WTC11 (cell line): ENCODE results near the gene MCF2L2. TPM values are rescaled to one million over a fixed set of nuclear protein-coding genes. Genes with fewer than 3 reads are reported as not detected.

Source experiments
- ATAC-seq: fragments of 200-7000 bp; cut with Tn5 transposase; 2 replicates; pipeline ENCODE4 v1.10.0; 2021; ENCODE audit warnings: mild to moderate bottlenecking, moderate library complexity
- CTCF ChIA-PET: fragments of 300-600 bp; sonication (Branson Sonifier 250); formaldehyde crosslinking; loops from one replicate; lab custom pipeline; 2021; ENCODE audit warnings: antibody characterized with exemption; lab: Charles Lee
- POLR2A ChIA-PET: fragments of 350-600 bp; sonication (Branson Sonifier 250); formaldehyde crosslinking; loops from one replicate; lab custom pipeline; 2021; ENCODE audit warnings: antibody characterized with exemption; lab: Charles Lee
- DNase-seq: peaks from one replicate; pipeline ENCODE4 v3.0.0; 2021; ENCODE audit warnings: low spot score
- H3K27ac Mint-ChIP-seq: 2 replicates; pipeline ENCODE4 v1.8.0; 2021; ENCODE audit warnings: mixed read lengths
- H3K27me3 Mint-ChIP-seq: 2 replicates; pipeline ENCODE4 v1.8.0; 2021; ENCODE audit warnings: low read depth, mild to moderate bottlenecking, moderate library complexity, mixed read lengths
- H3K36me3 Mint-ChIP-seq: 2 replicates; pipeline ENCODE4 v1.8.0; 2021; ENCODE audit warnings: mixed read lengths
- H3K4me1 Mint-ChIP-seq: 2 replicates; pipeline ENCODE4 v1.8.0; 2022; ENCODE audit warnings: mixed read lengths
- H3K4me3 Mint-ChIP-seq: 2 replicates; pipeline ENCODE4 v1.8.0; 2021; ENCODE audit warnings: mild to moderate bottlenecking, moderate library complexity, mixed read lengths
- H3K9me3 Mint-ChIP-seq: 2 replicates; pipeline ENCODE4 v1.8.0; 2021; ENCODE audit warnings: mixed read lengths
- AR ChIP-seq: fragments of 250-450 bp; sonication (Bioruptor Pico); IDR thresholded peaks from 2 replicates; pipeline ENCODE4 v1.9.0; 2021; ENCODE audit warnings: mild to moderate bottlenecking
- ATF3 ChIP-seq: sonication (generic); formaldehyde crosslinking; conservative IDR thresholded peaks from 2 replicates; pipeline ENCODE4 v1.8.1; 2022; ENCODE audit warnings: mild to moderate bottlenecking, missing genetic modification reagents
- CBFB ChIP-seq: sonication (generic); formaldehyde crosslinking; IDR thresholded peaks from 2 replicates; pipeline ENCODE4 v1.8.1; 2022; ENCODE audit warnings: mild to moderate bottlenecking, low read depth, missing genetic modification reagents
- CREB1 ChIP-seq: sonication (generic); formaldehyde crosslinking; IDR thresholded peaks from 2 replicates; pipeline ENCODE4 v1.8.0; 2023; ENCODE audit warnings: mild to moderate bottlenecking, missing genetic modification reagents
- E2F5 ChIP-seq: sonication (generic); formaldehyde crosslinking; IDR thresholded peaks from 2 replicates; pipeline ENCODE4 v1.8.1; 2022; ENCODE audit warnings: mild to moderate bottlenecking, moderate library complexity, missing genetic modification reagents
- ELF4 ChIP-seq: sonication (generic); formaldehyde crosslinking; IDR thresholded peaks from 2 replicates; pipeline ENCODE4 v1.8.1; 2022; ENCODE audit warnings: low read depth, mild to moderate bottlenecking, moderate library complexity, missing genetic modification reagents
- IRF1 ChIP-seq: sonication (generic); formaldehyde crosslinking; IDR thresholded peaks from 2 replicates; pipeline ENCODE4 v1.8.0; 2023; ENCODE audit warnings: missing genetic modification reagents
- JAZF1 ChIP-seq: fragments of 250-450 bp; sonication (Bioruptor Pico); IDR thresholded peaks from 2 replicates; pipeline ENCODE4 v1.9.0; 2021; ENCODE audit warnings: moderate library complexity, mild to moderate bottlenecking, inconsistent platforms
- KAT7 ChIP-seq: sonication (generic); formaldehyde crosslinking; IDR thresholded peaks from 2 replicates; pipeline ENCODE4 v1.8.1; 2023; ENCODE audit warnings: missing genetic modification reagents, mild to moderate bottlenecking, borderline replicate concordance
- NFATC4 ChIP-seq: fragments of 250-450 bp; sonication (Bioruptor Pico); IDR thresholded peaks from 2 replicates; pipeline ENCODE4 v1.9.0; 2021; ENCODE audit warnings: mild to moderate bottlenecking
- NFE2L1 ChIP-seq: sonication (generic); formaldehyde crosslinking; IDR thresholded peaks from 2 replicates; pipeline ENCODE4 v1.8.1; 2023; ENCODE audit warnings: missing genetic modification reagents
- PRDM15 ChIP-seq: sonication (generic); formaldehyde crosslinking; IDR thresholded peaks from 2 replicates; pipeline ENCODE4 v1.8.0; 2022; ENCODE audit warnings: missing genetic modification reagents
- SMAD4 ChIP-seq: sonication (generic); formaldehyde crosslinking; IDR thresholded peaks from 2 replicates; pipeline ENCODE4 v1.8.0; 2022; ENCODE audit warnings: mild to moderate bottlenecking, missing genetic modification reagents
- ZNF138 ChIP-seq: sonication (generic); formaldehyde crosslinking; conservative IDR thresholded peaks from 2 replicates; pipeline ENCODE4 v1.8.1; 2022; ENCODE audit warnings: mild to moderate bottlenecking, moderate library complexity, missing genetic modification reagents
- total RNA-seq: library from RNA; stranded (reverse); gene quantifications from 3 replicates; pipeline ENCODE4 v1.2.3, GENCODE V29; 2021
- TF ChIP-seq, protein P1 (sequence below): sonication (generic); formaldehyde crosslinking; IDR thresholded peaks from 2 replicates; pipeline ENCODE4 v1.8.1; 2023; ENCODE audit warnings: mild to moderate bottlenecking, missing genetic modification reagents, borderline replicate concordance
- TF ChIP-seq, protein P2 (sequence below): fragments of 250-450 bp; sonication (Bioruptor Pico); IDR thresholded peaks from 2 replicates; pipeline ENCODE4 v1.9.0; 2021; ENCODE audit warnings: mild to moderate bottlenecking, borderline replicate concordance
- TF ChIP-seq, protein P3 (sequence below): sonication (generic); formaldehyde crosslinking; IDR thresholded peaks from 2 replicates; pipeline ENCODE4 v1.8.1; 2023; ENCODE audit warnings: mild to moderate bottlenecking, moderate library complexity, missing genetic modification reagents
- TF ChIP-seq, protein P4 (sequence below): sonication (generic); formaldehyde crosslinking; IDR thresholded peaks from 2 replicates; pipeline ENCODE4 v1.8.1; 2023; ENCODE audit warnings: mild to moderate bottlenecking, missing genetic modification reagents, moderate library complexity

Gene MCF2L2
- total RNA-seq, 1 experiment from 2014 or later = 7.5 TPM

DNA sequence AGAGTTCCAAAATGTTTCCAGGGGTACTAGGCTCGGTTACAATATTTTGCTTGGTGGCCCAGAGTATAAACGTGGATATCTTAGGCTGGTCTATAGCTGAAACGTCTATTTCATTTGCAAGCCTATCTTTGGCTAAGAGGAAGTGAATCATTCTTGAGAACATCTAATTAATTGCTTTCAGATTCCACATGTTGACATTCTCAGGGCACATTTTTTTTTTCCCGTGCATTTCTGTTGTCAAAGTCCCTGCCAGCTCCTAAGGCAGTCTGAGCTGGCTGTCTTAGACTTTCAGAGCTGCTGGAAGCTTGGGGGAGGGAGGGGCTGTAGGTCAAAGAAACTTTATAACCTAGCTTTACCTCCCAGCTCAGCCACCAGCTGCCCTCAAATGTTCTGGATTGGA, 242.7 kb downstream of the MCF2L2 start:
- TF ChIP-seq SMAD4 (no peak), AR (CRISPR knock-in tag) (no peak), CREB1 (no peak), CBFB (CRISPR knock-in tag) (no peak), NFE2L1 (CRISPR knock-in tag) (no peak), KAT7 (CRISPR knock-in tag) (no peak), ZNF138 (CRISPR knock-in tag) (no peak), NFATC4 (CRISPR knock-in tag) (no peak), ATF3 (CRISPR knock-in tag) (no peak), E2F5 (no peak), JAZF1 (CRISPR knock-in tag) (no peak), PRDM15 (CRISPR knock-in tag) (no peak), IRF1 (no peak), ELF4 (no peak)
- TF ChIP-seq, protein P1, sequence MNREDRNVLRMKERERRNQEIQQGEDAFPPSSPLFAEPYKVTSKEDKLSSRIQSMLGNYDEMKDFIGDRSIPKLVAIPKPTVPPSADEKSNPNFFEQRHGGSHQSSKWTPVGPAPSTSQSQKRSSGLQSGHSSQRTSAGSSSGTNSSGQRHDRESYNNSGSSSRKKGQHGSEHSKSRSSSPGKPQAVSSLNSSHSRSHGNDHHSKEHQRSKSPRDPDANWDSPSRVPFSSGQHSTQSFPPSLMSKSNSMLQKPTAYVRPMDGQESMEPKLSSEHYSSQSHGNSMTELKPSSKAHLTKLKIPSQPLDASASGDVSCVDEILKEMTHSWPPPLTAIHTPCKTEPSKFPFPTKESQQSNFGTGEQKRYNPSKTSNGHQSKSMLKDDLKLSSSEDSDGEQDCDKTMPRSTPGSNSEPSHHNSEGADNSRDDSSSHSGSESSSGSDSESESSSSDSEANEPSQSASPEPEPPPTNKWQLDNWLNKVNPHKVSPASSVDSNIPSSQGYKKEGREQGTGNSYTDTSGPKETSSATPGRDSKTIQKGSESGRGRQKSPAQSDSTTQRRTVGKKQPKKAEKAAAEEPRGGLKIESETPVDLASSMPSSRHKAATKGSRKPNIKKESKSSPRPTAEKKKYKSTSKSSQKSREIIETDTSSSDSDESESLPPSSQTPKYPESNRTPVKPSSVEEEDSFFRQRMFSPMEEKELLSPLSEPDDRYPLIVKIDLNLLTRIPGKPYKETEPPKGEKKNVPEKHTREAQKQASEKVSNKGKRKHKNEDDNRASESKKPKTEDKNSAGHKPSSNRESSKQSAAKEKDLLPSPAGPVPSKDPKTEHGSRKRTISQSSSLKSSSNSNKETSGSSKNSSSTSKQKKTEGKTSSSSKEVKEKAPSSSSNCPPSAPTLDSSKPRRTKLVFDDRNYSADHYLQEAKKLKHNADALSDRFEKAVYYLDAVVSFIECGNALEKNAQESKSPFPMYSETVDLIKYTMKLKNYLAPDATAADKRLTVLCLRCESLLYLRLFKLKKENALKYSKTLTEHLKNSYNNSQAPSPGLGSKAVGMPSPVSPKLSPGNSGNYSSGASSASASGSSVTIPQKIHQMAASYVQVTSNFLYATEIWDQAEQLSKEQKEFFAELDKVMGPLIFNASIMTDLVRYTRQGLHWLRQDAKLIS = no peak
- TF ChIP-seq, protein P2, sequence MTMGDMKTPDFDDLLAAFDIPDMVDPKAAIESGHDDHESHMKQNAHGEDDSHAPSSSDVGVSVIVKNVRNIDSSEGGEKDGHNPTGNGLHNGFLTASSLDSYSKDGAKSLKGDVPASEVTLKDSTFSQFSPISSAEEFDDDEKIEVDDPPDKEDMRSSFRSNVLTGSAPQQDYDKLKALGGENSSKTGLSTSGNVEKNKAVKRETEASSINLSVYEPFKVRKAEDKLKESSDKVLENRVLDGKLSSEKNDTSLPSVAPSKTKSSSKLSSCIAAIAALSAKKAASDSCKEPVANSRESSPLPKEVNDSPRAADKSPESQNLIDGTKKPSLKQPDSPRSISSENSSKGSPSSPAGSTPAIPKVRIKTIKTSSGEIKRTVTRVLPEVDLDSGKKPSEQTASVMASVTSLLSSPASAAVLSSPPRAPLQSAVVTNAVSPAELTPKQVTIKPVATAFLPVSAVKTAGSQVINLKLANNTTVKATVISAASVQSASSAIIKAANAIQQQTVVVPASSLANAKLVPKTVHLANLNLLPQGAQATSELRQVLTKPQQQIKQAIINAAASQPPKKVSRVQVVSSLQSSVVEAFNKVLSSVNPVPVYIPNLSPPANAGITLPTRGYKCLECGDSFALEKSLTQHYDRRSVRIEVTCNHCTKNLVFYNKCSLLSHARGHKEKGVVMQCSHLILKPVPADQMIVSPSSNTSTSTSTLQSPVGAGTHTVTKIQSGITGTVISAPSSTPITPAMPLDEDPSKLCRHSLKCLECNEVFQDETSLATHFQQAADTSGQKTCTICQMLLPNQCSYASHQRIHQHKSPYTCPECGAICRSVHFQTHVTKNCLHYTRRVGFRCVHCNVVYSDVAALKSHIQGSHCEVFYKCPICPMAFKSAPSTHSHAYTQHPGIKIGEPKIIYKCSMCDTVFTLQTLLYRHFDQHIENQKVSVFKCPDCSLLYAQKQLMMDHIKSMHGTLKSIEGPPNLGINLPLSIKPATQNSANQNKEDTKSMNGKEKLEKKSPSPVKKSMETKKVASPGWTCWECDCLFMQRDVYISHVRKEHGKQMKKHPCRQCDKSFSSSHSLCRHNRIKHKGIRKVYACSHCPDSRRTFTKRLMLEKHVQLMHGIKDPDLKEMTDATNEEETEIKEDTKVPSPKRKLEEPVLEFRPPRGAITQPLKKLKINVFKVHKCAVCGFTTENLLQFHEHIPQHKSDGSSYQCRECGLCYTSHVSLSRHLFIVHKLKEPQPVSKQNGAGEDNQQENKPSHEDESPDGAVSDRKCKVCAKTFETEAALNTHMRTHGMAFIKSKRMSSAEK = no peak
- TF ChIP-seq, protein P3, sequence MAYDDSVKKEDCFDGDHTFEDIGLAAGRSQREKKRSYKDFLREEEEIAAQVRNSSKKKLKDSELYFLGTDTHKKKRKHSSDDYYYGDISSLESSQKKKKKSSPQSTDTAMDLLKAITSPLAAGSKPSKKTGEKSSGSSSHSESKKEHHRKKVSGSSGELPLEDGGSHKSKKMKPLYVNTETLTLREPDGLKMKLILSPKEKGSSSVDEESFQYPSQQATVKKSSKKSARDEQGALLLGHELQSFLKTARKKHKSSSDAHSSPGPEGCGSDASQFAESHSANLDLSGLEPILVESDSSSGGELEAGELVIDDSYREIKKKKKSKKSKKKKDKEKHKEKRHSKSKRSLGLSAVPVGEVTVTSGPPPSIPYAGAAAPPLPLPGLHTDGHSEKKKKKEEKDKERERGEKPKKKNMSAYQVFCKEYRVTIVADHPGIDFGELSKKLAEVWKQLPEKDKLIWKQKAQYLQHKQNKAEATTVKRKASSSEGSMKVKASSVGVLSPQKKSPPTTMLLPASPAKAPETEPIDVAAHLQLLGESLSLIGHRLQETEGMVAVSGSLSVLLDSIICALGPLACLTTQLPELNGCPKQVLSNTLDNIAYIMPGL = no peak
- TF ChIP-seq, protein P4, sequence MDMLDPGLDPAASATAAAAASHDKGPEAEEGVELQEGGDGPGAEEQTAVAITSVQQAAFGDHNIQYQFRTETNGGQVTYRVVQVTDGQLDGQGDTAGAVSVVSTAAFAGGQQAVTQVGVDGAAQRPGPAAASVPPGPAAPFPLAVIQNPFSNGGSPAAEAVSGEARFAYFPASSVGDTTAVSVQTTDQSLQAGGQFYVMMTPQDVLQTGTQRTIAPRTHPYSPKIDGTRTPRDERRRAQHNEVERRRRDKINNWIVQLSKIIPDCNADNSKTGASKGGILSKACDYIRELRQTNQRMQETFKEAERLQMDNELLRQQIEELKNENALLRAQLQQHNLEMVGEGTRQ (CRISPR knock-in tag) = no peak
- H3K4me3 Mint-ChIP-seq = no peak overlapping the region
- no peak for DNase-seq

More for the DNA sequence above, 242.7 kb downstream of the MCF2L2 start:
- CTCF ChIA-PET = interaction anchor here (1.0 to 5.5 kb wide), 6 partner anchors 14 to 242 kb away, joined by 3 to 115 read pairs (median 3); no protein-coding TSS in a partner anchor
- POLR2A ChIA-PET = no interaction called here
- no peaks in the 10 kb centered on the region for H3K9me3 Mint-ChIP-seq
- peaks cover 2% of the 10 kb centered on the region for H3K27me3 Mint-ChIP-seq
- no peak overlapping the region for H3K27ac Mint-ChIP-seq
- no peaks in the 10 kb centered on the region for H3K36me3 Mint-ChIP-seq
- H3K4me1 Mint-ChIP-seq = no peaks in the 10 kb centered on the region; the same call in 1 of the 2 replicates
- no peak for ATAC-seq
